MCF 10A (cell line): ENCODE results near the gene NPC1L1. TPM values are rescaled to one million over a fixed set of nuclear protein-coding genes. Genes with fewer than 3 reads are reported as not detected.

Experiments used
- BruUV-seq: library from RNA; stranded (reverse); fragments of 400-500 nt; replicated peaks from 2 replicates; lab custom pipeline; 2021; lab: Mats Ljungman, UMichigan
- CTCF ChIA-PET: fragments of 300-600 bp; sonication (Branson Sonifier 250); formaldehyde crosslinking; extraction: SDS; loops from one replicate; lab custom pipeline; 2021; ENCODE audit warnings: antibody characterized with exemption, inconsistent platforms; lab: Yijun Ruan, JAX
- POLR2A ChIA-PET: fragments of 300-600, 350-650 bp; sonication (Branson Sonifier 250); formaldehyde crosslinking; extraction: SDS; loops from one replicate; lab custom pipeline; 2020; ENCODE audit warnings: antibody characterized with exemption, inconsistent platforms; lab: Yijun Ruan, JAX
- DNase-seq: peaks from one replicate; pipeline ENCODE4 v3.0.0-alpha.2; 2018; ENCODE audit not compliant: unreplicated experiment
- H3K27ac Mint-ChIP-seq: one replicate; pipeline ENCODE4 v1.8.0; 2022; ENCODE audit warnings: mild to moderate bottlenecking, low read depth, mixed read lengths; ENCODE audit not compliant: unreplicated experiment
- H3K27me3 Mint-ChIP-seq: one replicate; pipeline ENCODE4 v1.8.0; 2022; ENCODE audit warnings: mixed read lengths; ENCODE audit not compliant: insufficient read depth, unreplicated experiment
- H3K36me3 Mint-ChIP-seq: one replicate; pipeline ENCODE4 v1.8.0; 2022; ENCODE audit warnings: mild to moderate bottlenecking, moderate library complexity, mixed read lengths; ENCODE audit not compliant: insufficient read depth, unreplicated experiment
- H3K4me1 Mint-ChIP-seq: one replicate; pipeline ENCODE4 v1.8.0; 2022; ENCODE audit warnings: mixed read lengths; ENCODE audit not compliant: insufficient read depth, unreplicated experiment
- H3K4me3 Mint-ChIP-seq: one replicate; pipeline ENCODE4 v1.8.0; 2022; ENCODE audit warnings: mild to moderate bottlenecking, moderate library complexity, mixed read lengths; ENCODE audit not compliant: unreplicated experiment
- H3K9me3 Mint-ChIP-seq: one replicate; pipeline ENCODE4 v1.8.0; 2022; ENCODE audit warnings: mixed read lengths; ENCODE audit not compliant: unreplicated experiment
- intact Hi-C: fragments of 100-400 bp; cut with micrococcal nuclease; formaldehyde crosslinking; loops from 2 replicates; pipeline ENCODE4 v1.14.1; 2022
- total RNA-seq: library from RNA; stranded (reverse); gene quantifications from 2 replicates; pipeline ENCODE4 v1.2.3, GENCODE V29; 2022
- TF ChIP-seq, protein P1 (sequence below): fragments of 200-600 bp; IDR thresholded peaks from one replicate; pipeline ENCODE4 v1.8.0; 2022; ENCODE audit warnings: antibody characterized with exemption, mild to moderate bottlenecking; ENCODE audit not compliant: unreplicated experiment

The NPC1L1 gene
- total RNA-seq, 1 experiment from 2014 or later: 0.07 TPM

- H3K4me3 Mint-ChIP-seq: no peak overlapping the region
- no TSS peak for BruUV-seq
- intact Hi-C loops: no loop called here
- H3K27me3 Mint-ChIP-seq: no peaks in the 10 kb centered on the region
- no peaks in the 10 kb centered on the region for H3K9me3 Mint-ChIP-seq
- H3K36me3 Mint-ChIP-seq: peaks cover 59% of the 10 kb centered on the region
- H3K4me1 Mint-ChIP-seq: peaks cover 41% of the 10 kb centered on the region
- no peak for DNase-seq
- H3K27ac Mint-ChIP-seq: no peak overlapping the region
- TF ChIP-seq, protein P1, sequence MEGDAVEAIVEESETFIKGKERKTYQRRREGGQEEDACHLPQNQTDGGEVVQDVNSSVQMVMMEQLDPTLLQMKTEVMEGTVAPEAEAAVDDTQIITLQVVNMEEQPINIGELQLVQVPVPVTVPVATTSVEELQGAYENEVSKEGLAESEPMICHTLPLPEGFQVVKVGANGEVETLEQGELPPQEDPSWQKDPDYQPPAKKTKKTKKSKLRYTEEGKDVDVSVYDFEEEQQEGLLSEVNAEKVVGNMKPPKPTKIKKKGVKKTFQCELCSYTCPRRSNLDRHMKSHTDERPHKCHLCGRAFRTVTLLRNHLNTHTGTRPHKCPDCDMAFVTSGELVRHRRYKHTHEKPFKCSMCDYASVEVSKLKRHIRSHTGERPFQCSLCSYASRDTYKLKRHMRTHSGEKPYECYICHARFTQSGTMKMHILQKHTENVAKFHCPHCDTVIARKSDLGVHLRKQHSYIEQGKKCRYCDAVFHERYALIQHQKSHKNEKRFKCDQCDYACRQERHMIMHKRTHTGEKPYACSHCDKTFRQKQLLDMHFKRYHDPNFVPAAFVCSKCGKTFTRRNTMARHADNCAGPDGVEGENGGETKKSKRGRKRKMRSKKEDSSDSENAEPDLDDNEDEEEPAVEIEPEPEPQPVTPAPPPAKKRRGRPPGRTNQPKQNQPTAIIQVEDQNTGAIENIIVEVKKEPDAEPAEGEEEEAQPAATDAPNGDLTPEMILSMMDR: no peak
- CTCF ChIA-PET: interaction anchor here (0.6 to 3.4 kb wide), 6 partner anchors 13 to 378 kb away, joined by 3 to 14 read pairs (median 6); no protein-coding TSS in a partner anchor
- POLR2A ChIA-PET: interaction anchor here (1.0 to 1.2 kb wide), 3 partner anchors 86 to 440 kb away, joined by 3 to 4 read pairs (median 4); partner anchors contain the start of genes DBNL and POLD2
These were observed 56.4 kb downstream of the NPC1L1 start for GRCh38 chr7:44484482-44485313.

DNA sequence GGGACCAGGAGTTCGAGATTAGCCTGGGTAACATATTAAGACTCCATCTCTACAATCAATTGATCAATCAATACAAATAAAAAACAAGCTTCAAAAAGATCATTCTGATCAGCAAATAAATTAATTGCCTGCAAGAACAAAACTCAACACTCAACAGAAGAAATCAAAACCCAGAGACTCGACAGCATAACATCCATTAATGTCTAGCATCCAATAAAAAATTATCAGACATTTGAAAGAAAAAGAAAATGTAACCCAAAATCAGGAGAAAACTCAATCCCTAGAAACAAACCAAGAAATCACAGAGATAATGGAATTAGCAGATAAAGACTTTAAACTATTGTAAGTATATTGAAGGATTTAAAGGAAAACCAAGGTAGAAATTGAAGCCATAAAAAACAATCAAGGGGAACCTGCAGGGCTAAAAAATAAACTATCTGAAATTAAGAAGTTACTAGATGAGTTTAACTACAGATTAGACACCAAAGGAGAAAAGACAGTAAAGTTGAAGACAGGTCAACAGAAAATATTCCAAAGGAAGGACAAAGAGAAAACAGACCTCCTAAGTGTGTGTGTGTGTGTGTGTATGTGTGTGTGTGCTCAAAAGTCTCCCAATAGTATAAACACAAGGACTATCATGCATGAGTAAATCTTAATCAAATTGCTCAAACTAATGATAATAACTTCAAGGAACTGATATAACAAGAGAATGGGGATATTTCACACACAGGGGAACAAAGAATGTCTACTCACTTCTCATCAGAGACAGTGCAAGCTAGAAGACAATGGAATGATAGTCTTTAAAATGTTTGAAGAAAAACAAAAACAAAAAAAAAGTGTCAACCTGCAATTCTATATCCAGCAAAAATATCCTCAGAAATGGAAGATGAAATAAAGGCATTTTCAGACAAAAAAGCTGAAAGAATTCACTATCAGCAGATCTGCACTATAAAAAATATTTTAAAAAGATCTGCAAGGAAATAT lies 58.3 kb downstream of the NPC1L1 start:
- Mint-ChIP-seq H3K4me1 (peaks cover 26% of the 10 kb centered on the region), H3K4me3 (no peak overlapping the region), H3K36me3 (peaks cover 76% of the 10 kb centered on the region), H3K27me3 (no peaks in the 10 kb centered on the region), H3K27ac (no peak overlapping the region), H3K9me3 (no peaks in the 10 kb centered on the region)
- BruUV-seq: no TSS peak
- TF ChIP-seq, protein P1: no peak
- ChIA-PET CTCF (interaction anchor here (0.6 to 3.4 kb wide), 3 partner anchors 17 to 83 kb away, joined by 3 to 14 read pairs (median 4); no protein-coding TSS in a partner anchor), POLR2A (interaction anchor here (0.8 to 1.3 kb wide), 3 partner anchors 9 to 438 kb away, joined by 3 to 5 read pairs (median 4); partner anchors contain the start of genes DBNL and NUDCD3)
- DNase-seq: no peak
- intact Hi-C loops: no loop called here

DNA sequence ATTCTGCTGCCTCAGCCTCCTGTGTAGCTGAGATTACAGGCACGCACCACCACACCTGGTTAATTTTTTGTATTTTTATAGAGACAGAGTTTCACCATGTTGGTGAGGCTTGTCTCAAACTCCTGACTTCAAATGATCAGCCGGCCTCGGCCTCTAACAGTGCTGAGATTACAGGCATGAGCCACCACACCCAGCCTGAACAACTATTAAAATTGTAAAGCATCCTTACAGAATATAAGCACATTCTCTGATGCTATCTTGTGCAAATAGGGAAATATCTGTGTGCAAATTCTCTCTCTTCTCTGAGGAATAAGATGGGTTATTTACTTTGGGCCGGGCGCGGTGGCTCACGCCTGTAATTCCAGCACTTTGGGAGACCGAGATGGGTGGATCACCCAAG lies 63.2 kb downstream of the NPC1L1 start:
- ChIA-PET POLR2A (interaction anchor here (0.9 to 1.5 kb wide), 2 partner anchors 11 to 237 kb away, joined by 3 to 7 read pairs; no protein-coding TSS in a partner anchor), CTCF (interaction anchor here (0.6 to 2.3 kb wide), 8 partner anchors 9 to 458 kb away, joined by 3 to 15 read pairs (median 4); partner anchors contain the start of gene NUDCD3)
- Mint-ChIP-seq H3K36me3 (peaks cover 89% of the 10 kb centered on the region), H3K27me3 (no peaks in the 10 kb centered on the region), H3K27ac (no peak overlapping the region), H3K9me3 (no peaks in the 10 kb centered on the region), H3K4me3 (no peak overlapping the region), H3K4me1 (peaks cover 17% of the 10 kb centered on the region)
- no TSS peak for BruUV-seq
- TF ChIP-seq, protein P1: no peak
- intact Hi-C loops: loop anchor here (1.0 kb wide), 1 partner anchor 237 kb away; no protein-coding TSS in a partner anchor
- DNase-seq: no peak
